T-helper 1 cell treated with Interleukin-12 subunit alpha and Interleukin-12 subunit beta and Interleukin-4 antibody, amounts not matched to agents 30 ng/mL and 1 ng/mL, for 36 hours (primary cell): ENCODE data around the gene PROSER3. TPM values are rescaled to one million over a fixed set of nuclear protein-coding genes. Genes with fewer than 3 reads are reported as not detected.
"Not testable (repeated sequence)": the region's sequence is repeated elsewhere in the genome, so short reads cannot be mapped to it uniquely, and the experiment has no call there.

Experiments used
- intact Hi-C: fragments of 100-400 bp; cut with micrococcal nuclease; formaldehyde crosslinking; loops from one replicate; pipeline ENCODE4 v1.15.1; 2024
- total RNA-seq: library from RNA; stranded (reverse); gene quantifications from 2 replicates; pipeline ENCODE4 v1.2.3, GENCODE V29; 2022

PROSER3 gene
- total RNA-seq, 1 donor from 2014 or later: 51.4 TPM

DNA sequence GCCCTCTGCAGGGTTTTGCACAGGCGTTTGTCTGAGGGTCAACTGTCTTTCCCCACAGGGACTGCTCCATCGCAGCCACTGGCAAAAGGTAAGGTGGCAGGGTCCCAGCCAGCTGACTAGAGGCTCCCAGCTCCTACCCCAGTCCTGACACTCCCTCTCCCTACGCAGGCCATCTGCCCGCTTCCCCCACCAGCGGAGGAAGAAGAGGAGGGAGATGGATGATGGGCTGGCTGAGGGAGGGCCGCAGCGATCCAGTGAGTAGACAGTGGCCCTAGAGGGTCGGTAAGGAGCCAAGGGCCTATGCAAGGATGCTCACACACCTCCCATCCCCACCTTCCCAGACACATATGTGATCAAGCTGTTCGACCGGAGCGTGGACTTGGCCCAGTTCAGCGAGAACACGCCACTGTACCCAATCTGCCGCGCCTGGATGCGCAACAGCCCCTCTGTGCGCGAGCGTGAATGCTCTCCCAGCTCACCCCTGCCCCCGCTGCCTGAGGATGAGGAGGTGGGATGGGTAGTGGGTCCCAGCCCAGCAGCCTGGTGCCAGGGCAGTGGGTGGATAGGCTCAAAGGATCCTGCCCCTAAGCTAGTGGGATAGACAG is 5.1 kb upstream of the PROSER3 start:
- intact Hi-C loops: no loop called here

DNA sequence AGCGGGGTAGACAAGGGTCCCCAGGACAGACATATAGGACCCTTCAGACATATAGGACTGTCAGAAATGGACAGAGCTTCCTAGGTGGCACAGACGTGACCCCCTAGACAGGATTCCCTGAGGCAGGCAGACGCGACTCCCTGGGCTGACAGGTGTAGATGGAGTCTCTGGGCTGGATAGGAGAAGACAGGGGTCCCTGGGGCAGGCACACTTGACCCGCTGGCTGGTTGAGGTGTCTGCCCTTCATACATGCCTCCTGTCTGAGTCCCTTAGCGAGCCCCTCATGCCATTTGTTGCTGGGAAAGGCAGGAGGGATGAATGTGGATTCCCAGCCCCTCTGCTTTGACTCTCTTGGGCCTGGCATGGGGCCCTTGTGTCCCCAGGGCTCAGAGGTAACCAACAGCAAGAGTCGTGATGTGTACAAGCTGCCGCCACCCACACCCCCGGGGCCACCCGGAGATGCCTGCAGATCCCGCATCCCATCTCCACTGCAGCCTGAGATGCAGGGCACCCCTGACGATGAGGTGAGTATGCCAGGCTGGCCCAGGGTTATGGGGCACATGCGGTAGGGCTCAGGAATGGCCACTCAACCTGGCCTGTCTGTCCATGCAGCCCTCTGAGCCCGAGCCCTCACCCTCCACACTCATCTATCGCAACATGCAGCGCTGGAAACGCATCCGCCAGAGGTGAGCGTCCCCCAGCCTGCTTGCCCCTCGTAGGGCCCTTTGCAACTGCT is 4.2 kb upstream of the PROSER3 start:
- intact Hi-C loops: no loop called here

DNA sequence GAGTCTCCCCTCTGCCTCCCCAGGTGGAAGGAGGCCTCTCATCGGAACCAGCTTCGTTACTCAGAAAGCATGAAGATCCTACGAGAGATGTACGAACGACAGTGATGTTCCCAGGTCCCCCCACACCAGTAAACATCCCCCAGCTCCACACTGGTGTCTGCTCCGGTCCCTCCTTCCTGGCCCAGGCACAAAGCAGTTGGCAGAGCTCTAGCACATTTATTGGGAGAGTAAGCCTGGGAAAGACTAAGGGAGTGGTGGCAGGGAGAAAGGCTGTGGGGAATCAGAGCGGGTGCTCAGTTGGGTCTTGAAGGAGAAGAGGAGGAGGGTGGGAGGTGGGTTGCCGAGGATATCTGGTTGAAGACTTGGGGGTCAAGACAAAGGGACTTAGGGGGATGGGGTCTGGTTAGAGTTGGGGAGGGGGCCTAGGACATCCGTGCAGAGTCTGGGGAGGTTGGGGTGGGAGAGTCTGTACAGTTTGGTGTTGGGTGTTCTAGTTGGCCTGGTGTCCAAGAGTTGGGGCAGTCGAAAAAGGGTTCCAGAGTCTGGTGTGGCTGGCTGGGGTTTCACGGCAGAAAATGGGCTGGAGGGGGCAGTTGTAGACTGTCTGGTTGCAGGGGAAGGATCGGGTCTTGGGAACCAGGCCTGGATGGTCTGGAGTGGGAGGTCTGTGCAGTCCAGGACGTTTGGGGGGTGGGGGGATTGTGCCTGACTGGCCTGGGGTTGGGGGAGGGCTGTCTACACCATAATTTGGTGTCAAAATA is 3.4 kb upstream of the PROSER3 start:
- intact Hi-C loops: no loop called here

DNA sequence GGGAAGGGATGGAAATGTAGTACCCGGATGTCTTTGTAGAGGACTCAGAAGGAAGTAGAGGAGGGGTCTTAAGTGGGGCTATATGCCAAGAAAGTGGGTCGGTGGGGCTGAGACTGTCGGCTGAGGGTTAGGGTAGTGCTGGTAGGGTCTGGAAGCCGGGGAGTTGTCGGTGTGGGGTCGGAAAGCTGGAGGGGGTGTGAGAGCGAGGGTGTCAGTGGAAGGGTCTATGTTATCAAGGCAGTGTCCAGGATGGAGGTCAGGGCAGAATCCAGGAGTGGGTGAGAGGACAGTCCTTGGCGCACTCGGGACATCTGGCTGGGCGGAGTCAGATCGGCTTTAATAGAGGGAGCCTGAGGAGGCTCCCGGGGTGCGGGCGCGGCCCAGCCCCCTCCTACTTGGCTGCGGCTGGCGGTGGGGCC is 2.8 kb upstream of the PROSER3 start:
- intact Hi-C loops: no loop called here

DNA sequence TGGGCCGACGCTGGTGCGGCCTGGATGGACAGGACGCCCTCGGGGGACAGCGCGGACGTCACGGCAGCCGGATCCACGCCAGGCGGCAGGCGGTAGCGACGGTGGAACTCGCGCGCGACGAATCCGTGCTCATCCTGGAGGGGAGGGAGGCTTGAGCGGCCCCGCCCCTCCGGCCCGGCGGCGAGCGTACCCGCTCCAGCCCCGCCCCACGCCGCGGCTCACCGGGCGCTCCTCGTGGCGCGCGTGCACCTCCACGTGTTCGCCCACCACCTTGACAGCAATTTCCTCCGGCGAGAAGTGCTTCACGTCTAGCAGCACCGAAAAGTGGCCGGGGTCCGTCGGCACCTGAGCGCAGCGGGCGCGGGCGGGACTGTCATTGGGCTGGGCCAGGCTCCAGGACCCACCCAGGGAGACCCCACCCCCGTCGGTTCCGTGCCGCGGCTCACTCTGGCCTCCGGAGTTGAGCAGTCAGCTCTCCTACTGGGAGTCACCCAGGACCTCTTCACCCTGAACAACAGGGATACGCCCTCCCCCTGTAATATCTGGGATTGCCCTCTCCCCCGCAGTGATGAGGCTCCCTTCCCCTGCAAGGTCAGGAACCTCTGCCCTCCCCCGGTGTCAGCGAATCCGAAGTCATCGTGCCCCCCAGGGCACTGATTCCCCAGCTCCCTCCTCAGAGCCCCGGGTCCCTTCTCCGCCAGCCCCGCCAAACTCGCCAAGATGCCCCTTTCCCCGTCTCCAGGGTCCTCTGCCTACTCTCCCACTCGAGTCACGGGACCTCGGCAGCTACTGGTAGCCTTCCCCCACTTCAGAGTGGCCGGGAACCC is 2.2 kb upstream of the PROSER3 start:
- intact Hi-C loops: no loop called here

DNA sequence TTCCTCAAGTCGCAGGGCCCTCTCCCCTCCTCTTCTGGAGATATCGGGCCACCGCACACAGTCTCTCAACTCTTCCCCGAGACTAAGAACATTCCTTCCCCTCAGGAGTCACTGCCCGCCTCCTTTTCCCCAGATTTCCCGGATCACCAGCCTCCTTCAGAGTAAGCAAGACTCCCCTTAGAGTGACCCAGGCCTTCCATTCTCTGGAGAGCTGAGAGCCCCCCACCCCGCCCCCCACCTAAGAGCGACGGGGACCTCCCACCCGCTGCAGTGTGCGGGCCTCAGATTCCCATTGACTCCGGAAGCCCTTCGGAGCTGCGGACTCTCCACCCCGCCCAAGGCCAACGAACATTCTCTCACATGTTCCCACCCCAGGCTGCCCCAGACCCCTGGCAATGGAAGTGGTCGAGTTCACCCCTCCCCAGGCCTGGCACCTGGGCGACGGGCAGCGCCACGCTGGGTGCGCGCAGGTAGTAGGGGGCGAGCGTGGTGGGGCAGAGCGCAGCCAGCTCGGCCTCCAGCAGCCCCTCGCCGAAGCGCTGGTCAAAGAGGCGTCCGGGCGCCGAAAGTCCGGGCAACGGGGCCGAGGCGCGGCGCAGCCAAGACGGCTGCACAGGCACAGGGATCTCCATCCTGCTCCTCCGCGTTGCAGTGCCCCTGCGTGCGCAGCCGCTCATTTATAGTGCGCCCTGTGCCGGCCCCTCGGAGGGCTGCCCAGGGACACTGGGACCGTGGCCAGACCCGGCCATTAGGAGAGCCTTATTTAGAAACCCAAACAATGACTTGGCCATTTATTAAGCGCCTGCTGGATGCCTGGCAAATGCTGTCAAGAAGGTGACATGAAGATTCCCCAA is 1.4 kb upstream of the PROSER3 start, which contains the start of gene HSPB6:
Gene HSPB6 (minus strand): TSS at position 653 of the 854 bp plus-strand sequence. CDS start 21 bp downstream, at position 632.
- intact Hi-C loops: no loop called here

DNA sequence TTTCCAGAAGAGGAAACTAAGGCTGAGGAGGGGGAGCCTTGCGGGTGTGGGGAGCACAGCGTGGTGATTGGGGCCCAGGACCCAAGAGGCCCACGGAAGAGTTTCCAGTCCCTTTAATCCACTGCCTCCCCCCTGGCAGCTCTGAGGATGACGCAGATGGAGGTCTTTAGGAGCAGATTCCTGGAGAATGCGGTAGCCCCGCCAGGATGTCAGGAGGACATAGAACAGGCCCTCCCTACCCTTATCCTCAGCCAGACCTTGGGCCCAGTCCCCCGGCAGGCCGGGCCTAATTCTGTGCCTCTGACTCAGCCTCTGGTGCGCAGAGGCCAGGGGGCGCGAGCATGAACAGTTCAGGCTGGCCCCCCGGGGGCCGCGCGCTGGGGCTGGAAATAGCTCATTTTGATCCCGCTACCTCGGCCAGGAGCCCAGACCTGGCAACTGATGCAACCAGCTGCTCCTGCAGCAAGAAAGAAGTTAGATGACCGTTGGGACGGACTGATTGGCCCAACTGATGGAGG is 686 bp upstream of the PROSER3 start:
- intact Hi-C loops: no loop called here

DNA sequence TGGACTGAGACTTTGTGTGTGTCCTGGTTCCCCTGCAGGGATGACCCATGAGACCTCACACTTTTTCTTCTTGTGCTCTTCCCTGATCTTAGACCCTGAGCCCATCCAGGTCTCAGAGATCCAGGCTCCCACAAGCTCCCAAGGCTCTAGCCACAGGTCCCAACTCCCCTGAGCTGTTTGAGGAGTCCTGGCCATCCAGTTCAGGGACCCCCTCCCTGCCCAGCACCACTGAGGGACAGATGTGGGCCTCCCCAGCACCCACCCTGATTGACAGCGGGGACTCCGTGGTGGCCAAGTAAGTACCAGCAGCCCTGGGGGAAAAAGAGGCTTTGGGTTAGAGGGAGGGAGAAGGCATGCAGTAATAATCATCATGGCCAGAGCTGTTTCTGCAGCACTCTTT is 1.7 kb downstream of the PROSER3 start:
- intact Hi-C loops: no loop called here

DNA sequence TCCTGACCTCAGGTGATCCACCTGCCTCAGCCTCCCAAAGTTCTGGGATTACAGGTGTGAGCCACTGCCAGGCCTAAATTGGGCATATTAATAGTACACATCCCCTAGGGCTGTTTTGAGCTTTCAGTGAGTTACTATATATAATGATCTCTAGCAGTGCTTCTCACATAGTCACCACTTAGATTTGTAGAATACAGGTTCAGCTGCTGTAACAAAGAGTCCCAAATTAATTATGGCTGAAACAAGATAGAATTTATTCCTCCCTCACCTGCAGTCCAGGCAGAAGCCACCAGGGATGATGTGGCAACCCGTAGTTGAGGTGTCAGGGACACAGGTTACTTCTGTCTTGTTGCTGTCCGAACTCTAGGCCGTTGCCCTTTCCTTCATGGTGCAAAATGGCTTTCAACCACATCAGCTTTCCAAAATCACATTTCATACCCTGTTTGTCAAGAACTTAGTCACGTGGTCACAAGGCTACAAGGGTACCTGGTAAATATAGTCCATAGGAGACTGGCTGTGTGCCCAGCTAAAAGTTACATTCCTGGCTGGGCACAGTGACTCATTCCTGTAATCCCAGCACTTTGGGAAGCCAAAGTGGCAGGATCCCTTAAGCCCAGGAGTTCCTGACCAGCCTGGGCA is 2.9 kb downstream of the PROSER3 start:
- intact Hi-C loops: no loop called here

DNA sequence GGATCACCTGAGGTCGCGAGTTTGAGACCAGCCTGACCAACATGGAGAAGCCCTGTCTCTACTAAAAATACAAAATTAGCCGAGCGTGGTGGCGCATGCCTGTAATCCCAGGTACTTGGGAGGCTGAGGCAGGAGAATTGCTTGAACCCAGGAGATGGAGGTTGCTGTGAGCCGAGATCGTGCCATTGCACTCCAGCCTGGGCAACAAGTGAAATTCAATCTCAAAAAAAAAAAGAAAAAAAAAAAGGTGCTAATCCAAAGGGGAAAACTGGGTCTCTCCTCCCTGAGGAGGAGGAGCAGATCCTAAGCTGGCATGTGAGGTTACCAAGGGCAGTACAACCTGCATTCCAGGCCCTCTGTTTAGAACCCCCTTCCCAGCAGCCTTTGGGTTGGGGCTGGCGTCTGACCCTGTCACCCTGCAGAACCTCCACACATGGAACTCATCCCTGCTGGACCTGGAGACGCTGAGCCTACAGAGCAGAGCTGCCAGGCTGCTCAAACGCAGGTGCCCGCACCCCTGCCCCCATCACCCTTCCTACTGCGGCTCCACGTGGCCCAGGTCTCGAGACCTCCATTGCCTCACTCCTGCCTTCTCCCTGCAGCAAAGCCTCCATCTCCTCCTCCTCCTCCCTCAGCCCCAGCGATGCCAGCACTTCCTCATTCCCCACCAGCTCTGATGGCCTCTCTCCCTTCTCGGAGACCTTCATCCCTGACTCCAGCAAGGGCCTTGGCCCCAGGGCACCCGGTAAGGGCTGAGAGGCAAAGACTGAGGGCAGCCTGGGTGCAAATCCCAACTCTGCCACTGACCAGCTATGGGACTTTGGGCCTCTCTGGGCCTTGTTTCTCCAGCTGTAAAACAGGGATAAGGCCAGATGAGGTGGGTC is 6.7 kb downstream of the PROSER3 start:
- intact Hi-C loops: no loop called here

DNA sequence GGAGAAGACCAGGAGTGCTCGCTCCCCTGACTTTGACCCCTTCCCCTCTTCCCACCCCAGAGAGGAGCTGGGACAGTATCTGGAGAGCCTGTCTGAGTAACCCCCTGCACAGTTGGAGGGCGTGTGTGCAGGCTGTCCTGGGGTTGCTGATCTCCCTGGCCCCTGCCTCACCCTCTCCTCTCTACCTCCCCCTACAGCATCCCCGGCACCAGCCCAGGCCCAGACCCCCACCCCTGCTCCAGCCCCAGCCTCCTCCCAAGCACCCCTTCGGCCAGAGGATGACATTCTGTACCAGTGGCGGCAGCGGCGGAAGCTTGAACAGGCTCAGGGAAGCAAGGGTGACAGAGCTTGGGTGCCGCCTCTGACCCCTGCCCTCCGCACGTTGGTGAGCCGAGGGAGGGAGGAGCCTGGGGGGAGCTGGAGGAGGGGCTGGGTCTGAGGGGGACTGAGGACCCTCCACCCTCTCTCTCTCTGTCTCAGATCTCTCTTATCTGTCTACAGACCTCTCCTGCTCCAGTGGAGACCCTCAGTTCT is 8.7 kb downstream of the PROSER3 start:
- intact Hi-C loops: no loop called here

DNA sequence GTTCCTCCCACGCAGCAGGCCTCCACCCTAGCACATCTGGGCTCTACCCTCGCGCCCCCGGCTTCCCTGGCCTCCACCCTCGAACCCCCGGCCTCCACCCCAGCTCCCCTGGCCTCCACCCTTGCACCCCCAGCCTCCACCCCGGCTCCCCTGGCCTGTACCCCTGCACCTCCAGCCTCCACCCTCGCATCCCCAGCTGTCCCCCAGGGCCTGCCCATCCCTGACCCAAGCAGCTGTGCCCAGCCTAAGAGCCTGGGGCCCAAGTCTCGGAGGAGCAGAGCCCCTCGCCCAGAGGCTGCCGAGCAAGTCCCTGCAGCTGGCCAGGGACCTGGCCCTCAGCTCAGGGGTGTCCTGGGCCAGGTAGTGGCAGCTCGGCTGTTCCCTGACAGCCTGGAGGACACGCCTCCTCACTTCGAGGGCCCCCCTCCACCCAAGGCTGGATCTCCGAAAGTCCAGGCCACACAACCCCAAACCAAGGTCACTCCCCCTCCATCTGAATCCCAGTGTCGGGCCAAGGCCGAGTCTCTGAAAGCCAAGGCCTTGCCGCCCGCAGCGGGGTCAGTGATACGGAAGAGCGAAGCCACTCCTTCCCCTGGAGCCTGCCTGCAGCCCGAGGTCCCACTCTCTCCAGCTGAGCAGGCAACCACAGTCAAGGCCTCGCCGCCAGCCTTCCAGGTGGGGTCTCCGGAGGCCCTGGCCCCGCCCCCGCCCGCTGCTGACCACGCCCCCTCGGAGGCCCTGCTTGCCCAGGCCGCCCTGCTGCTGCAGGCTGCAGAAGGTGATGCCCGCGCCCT is 9.5 kb downstream of the PROSER3 start:
- intact Hi-C loops: no loop called here

DNA sequence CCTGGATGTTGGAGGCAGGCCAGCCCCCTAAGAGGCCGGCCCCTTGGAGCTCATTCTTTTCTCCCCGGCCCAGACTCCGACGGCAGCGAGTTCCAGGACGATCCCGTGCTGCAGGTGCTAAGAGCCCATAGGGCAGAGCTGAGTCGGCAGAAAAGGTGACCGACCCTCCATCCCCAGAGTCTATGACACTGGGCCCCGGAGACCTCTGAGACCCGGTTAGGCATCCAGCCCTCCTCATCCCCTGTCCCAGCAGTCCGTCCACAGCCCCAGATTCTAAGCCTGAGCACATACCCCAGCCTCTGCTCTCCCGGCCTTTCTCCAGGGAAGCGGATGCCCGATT is 10.1 kb downstream of the PROSER3 start:
- intact Hi-C loops: no loop called here

DNA sequence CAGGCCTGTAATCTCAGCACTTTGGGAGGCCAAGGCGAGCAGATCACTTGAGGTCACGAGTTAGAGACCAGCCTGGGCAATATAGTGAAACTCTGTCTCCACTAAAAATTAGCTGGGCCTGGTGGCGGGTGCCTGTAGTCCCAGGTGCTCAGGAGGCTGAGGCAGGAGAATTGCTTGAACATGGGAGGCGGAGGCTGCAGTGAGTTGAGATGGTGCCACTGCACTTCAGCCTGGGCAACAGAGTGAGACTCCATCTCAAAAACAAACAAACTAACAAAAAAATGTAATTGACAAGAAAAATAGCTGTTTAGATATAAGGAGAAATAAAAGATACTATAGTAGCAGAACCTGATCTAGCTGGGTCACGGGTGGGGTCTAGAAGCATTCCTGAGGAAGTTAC is 14.4 kb downstream of the PROSER3 start:
- intact Hi-C loops: not testable (repeated sequence)

DNA sequence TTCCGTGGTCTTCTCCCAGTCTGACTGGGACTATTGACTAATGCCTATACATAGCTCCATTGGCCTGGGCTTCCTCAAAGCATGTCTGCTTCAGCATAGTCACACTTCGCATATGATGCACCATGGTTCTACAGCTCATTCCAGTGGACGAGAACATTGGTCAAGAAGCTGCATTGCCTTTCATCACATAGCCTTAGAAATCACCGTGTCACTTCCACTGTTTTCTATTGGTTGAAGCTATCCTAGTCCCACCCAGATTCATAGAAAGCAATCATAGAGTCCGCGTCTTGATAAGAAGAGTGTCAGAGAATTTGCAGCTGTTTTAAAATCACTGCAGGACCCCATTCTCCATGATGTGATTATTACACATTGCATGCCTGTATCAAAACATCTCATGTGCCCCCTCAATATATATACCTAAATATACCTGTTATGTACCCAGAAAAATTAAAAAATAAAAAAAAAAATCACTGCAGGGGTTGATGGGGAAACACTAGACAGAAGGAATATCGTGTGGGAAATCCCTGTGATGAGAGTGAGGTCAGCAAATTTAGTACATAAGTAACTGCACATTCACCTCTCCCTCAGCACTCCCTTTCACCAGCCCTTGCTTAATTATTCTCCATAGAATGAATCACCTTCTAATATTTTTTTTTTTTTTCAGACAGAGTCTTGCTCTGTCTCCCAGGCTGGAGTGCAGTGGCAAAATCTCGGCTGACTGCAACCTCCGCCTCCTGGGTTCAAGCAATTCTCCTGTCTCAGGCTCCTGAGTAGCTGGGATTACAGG is 15.2 kb downstream of the PROSER3 start:
- intact Hi-C loops: no loop called here

DNA sequence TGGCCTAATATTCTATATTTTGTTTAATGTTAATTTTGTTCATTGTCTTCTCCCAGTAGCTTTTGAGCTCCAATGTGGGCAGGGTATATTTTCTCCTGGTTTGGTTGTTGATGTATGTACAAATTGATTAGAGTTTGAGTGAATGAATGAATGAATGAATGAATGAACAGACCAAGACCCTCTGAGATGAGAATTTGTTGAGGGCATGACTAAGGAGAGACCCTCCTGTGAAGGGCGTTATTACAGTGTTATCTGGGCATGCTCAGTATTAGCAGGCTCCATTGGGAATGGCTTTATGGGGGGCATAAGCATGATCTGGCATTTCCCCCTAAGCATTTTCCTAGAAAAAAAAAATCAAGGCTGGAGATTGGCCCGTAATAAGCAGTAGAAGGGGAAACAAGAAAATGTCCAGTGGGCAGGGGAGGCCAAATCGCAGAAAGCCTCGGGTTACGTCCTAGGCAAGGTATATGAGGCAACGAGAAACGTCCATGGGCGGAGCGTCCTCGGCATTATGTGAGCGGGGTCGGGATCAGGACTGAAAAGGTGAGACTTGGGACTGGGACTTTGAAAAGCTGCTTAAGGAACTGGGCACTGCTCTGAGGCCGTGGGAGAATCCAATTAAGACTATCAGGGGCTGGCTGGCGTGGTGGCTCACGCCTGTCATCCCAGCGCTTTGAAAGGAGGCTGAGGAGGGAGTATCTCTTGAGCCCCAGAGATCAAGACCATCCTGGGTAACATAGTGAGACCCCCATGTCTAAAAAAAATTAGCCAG is 16.5 kb downstream of the PROSER3 start:
- intact Hi-C loops: loop anchor here (1.0 to 2.0 kb wide), 13 partner anchors 16 to 341 kb away; partner anchors contain the start of genes ALKBH6, COX6B1, LIN37 and PROSER3
